GM19467 (cell line): ENCODE data around the gene DCC.

Experiments
- ATAC-seq: cut with Tn5 transposase; IDR thresholded peaks from one replicate; pipeline ENCODE4 v1.9.1; 2021; ENCODE audit warnings: mild to moderate bottlenecking, moderate library complexity; ENCODE audit not compliant: unreplicated experiment

Gene DCC

DNA sequence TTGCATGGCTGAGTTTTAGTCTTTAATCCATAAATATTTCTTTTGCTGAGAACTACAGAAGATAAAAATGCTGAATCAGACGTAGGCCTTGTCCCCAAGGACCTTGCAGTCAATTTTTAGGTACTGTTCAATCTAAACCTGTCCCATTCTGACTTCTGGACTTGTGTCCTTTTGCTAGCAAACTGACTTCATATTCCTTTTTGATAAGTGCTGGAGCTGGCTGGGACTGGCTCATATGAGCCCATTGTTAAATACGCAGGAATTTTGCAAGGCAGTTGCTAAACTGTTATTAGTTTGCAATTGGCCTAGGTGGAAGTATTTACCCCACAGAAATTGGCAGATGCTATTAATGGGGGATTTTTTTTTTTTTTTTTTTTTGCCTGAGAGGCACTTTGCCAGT lies 941.4 kb downstream of the DCC start:
- ATAC-seq = no peak

DNA sequence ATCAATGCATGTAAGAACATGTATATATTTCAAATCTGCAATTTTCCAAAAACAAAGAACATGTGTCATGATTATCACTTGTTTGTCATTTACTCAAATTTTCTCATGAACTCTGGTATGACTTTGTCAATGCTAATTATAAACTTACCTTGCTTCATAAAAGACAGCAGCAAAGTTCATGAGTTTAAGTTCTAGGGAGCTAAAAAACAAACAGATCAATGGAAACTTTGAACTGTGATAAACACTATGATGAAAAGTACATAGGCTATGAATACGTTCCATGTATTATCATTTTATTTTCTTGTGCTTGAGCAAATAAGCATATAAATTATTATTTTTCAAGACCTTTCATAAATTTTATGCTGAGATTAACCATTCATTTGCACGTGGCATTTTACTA lies 943.7 kb downstream of the DCC start:
- no peak for ATAC-seq

DNA sequence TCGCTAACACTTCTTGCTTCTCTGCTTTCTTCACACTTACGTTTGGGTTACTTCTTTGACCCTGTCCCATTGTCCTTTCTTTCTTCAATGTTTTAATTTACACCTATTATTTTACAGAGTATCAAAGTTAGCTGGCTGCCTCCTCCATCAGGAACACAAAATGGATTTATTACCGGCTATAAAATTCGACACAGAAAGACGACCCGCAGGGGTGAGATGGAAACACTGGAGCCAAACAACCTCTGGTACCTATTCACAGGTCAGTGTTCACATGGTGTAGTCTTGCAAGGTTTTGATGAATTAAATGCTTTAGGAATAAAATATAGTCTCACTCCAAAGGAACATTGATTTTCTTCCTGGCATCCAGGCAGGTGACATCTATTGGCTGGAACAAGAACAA lies 965.5 kb downstream of the DCC start:
- ATAC-seq = no peak

DNA sequence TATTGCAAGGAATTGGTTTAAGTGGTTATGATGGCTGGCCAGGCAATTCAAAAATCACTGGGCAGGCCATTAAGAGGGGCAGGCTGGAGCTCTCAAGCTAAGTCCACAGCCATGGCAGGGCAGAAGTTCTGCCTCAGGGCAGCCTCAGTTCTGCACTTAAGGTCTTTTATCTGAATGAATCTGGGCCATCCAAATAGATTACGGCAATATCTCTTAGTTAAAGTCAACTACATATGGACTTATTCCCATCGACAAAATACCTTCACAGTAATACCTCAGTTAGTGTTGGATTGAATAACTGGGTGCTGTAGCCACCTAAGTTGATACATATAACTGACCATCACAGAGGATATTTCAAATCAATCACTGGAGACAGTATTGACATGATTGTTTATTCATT lies 979.6 kb downstream of the DCC start:
- ATAC-seq = no peak

DNA sequence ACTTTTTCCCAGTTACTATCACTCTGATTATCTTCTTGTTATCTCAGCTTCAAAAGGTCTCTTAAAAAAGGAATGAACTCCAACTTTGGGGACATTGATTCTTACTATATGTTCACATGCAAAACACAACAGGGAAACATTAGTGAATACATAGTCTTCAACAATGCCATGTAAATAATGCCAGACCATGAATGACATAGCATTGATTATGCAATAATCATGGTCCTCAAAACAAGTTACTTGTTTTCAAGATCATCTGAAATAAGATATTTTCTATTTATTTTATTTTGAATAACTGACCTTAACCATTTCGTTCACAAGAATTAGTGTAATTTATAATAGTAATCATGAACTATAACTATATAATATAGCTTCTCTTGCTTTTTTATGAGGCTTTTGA lies 982.2 kb downstream of the DCC start:
- no peak for ATAC-seq

DNA sequence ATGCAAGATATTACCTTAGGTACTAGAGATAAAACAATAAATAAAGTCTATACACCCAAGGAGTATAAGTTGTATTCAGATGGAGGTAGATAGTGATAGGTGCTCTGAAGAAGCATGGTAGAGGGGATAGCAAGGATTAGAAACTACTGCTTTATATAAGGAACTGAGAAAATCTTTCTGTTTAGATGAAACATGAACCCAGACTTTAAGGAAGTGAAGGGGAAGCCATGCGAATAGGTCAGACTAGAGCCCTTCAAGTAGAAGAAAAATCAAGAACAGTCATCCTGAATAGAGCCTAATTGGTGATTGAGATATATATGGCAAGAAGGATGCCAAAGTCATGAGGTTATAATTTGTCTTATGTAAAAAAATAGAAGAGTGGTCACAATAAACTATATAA lies 984.4 kb downstream of the DCC start:
- ATAC-seq = no peak

DNA sequence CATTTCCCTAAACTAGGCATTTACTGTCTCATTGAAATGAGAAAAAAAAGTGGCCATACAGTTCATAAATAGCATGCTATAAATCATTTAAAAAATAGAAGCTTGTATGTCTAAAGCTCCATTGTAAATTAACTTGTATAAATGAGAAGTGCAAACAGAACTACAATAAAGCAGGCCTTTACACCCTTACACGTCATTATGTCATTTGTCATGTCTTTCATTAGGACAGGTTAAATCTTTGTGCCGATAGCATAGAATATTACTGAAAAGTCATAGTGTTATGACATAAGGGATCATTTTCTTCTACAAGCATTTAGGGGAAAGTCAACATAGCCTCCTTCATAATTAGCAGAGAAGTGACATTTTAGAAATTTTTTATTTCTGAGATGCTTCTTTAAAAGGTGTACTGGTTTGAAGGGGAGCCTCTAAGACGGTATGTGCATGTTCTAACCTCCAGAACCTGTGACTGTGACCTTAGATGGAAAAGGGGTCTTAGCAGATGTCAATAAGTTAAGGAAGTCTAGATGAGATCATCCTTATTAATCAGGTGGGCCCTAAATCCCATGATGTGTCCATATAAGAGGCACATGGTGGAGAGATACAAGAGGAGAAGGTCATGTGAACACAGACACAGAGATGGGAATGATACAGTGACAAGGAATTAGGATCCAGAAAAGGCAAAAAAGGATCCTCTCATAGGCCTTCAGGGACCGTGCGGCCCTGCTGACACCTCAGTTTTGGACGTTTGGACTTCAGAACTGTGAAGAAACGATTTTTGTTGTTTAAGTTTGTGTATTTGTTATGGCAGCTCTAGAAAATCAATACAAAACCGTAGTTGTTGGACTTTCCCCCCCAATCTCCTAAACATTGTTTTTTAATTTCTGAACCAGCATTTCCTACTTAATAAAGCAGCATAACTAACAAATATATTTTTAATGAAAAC lies 1020.8 kb downstream of the DCC start:
- ATAC-seq = no peak

DNA sequence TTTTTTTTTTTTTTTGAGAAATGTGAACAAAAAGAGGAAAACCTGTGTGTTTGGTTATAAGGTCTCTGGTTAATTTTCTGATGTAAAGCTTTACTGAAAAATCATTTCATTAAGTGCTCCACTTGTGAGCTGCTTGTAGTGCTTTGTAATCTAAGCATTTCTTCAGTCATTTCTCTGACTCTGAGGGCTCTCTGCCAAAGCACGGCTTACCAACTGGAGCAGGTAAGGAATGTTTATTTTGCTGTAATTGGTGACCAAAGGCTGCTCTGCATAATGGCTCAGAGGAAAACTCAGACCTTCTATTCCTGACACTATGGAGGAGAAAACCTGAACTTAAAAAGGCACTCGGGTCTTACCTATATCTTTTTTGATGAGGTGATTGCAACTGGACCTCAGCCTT lies 1035.6 kb downstream of the DCC start:
- ATAC-seq = no peak

DNA sequence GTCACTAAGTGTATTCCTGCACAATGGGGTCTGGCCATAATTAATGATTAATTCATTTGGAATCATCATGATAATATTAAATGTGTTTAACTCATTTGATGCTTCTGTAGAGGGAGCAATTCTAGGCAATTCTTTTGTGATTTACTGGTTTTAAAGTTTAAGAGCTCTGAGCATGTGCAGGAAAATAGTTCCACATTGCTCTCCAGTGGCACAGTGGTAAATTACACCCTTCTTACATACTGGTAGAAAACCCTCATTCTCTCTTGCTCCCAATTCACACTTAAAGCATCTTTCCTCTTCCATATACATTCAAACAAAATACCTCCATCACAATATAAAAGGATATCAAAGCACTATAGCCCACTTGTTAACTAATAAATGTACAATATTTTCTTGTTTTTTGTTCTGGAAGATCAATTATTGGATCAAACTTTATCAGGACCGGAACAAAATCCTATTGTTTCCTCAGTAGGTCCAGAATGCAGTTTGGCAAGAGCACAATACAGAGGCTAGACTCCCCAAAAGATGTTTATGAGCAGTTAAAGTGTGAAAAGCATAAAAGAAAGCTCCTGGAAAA lies 1040.2 kb downstream of the DCC start:
- ATAC-seq = no peak

DNA sequence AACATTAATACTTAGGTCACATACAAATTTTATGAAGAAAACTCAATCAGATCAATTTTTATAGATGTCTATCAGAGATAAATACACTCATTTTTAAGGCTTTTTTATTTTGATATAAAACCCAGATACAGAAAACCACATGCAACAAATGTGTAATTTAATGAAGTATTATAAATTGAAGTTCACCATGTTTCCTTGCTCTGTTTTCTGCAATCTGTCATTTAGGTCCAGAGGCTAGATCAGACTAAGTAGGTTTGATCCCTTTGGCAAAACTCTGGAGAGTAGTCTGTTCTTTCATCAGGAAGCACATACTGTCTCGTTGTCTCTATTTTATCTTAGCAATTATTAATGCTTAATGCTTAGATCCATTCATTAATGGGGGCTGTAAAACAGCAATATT lies 1042.9 kb downstream of the DCC start:
- ATAC-seq = no peak

DNA sequence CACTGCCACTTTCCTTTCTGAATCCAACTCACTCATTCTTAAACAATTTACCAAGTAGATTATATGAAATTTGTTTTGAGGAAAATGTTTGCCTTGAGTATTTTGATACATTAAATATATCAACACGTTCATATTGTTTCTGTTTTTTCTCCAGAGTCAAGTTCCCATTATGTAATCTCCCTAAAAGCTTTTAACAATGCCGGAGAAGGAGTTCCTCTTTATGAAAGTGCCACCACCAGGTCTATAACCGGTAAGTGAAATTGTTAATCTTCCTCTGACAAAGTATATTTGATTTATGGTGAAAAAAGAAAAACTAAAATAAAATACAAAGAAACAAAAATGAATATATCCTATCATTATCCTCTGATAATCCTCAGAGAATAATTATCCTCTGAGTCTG lies 1045.9 kb downstream of the DCC start:
- ATAC-seq = no peak

DNA sequence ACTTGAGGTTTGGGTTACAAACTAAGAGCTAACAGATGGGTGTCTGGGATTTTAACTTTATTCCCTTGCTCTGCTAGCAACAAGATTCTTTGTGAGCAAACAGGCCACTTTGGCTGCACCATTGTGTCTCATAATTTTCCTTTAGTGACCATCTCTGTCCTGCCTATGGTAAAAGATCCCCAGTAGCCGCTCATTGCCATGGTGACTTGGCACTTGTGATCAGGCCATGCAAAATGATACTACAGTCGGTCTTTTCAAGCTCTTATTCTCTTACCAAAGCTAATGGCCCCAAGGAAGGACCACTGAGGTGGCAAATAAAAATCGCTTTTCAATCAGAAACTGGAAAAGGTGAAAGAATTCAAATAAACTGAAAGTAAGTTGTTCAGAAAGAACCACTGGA lies 1047.6 kb downstream of the DCC start:
- no peak for ATAC-seq

DNA sequence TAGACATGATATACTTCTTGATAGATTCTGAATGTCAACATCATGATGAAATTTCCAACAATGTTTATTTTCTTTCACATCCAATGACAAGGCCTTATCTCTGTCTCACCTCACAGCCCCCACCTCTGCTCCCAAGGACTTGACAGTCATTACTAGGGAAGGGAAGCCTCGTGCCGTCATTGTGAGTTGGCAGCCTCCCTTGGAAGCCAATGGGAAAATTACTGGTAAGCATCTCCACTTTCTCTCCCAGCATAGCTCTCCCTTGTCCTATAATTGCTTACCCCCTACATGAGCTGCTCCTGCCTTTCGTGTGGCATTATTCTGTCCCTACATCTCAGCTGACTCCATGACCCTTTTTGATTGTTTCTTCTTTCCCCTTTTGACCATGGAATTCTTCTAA lies 1062.7 kb downstream of the DCC start:
- no peak for ATAC-seq

DNA sequence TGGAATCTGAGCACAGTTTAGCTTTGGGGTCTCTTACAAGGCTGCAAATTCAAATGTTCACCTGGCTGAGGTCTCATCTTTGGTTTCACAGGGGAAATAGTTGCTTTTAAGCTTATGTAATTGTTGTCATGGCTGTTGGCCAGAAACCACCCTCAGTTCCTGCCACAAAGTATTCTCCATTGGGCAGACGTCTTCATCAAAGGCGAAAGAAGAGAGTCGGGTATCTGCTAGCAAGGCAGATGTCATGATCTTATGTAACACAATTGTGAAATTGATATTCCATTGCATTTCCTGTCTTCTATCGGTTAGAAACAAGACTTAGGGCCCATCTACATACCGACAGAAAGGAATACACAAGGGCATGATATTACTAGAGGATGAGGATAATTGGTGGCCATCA lies 1068.3 kb downstream of the DCC start:
- ATAC-seq = no peak

DNA sequence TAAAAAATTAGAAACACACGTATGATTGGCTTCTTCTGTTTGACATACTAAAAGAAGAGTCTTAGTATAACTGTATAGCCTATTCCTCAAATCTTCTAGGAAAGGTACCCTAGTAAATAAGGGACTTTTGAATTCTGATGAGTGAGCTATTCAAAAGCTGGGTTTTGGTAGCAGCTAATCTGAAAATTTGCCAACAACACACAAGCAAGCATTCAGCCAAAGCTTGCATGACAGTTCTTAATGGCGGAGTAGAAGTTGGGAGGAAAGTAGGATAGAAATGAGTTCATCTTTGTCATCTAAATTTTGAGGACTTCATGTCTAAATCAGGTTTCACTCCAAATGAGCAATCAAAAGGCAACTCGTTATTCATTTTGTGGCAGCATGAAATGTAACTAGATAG lies 1071.5 kb downstream of the DCC start:
- ATAC-seq = no peak

DNA sequence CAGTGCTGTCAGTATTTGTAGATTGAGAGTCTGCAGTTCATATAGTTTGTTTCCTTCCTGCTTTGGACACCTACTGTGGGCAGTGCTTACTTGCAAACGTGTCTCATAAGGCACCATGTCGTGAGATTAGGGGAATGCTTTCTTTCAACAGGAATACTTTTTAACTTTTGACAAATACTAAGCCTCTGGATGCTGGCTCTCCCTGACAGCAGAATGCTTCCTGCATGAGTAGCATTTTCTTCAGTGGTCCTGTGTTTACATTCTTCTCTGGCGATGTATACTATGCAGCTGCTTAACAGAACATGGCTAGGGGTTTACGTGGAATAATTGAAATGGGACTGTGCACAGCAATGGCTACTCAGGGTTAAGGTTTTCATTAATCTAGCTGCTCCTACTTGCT lies 1077.0 kb downstream of the DCC start:
- no peak for ATAC-seq

DNA sequence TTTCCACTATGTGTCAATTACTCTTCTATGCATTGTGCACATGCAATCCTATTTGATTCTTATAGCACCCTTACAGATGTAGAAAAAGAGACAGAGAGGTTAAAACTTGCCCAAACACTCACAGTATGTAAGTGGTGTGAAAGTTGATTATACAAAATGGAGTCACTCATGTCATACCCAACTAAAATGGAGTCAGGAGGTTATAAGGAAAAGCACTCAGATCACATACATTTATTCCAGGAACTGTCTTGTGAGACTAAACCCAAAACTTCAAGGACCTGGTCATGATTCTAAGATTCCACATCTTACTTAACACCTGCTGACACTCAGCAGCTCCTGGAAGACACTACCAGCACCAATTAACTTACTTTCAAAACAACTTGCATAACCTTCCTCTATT lies 1081.9 kb downstream of the DCC start:
- no peak for ATAC-seq

DNA sequence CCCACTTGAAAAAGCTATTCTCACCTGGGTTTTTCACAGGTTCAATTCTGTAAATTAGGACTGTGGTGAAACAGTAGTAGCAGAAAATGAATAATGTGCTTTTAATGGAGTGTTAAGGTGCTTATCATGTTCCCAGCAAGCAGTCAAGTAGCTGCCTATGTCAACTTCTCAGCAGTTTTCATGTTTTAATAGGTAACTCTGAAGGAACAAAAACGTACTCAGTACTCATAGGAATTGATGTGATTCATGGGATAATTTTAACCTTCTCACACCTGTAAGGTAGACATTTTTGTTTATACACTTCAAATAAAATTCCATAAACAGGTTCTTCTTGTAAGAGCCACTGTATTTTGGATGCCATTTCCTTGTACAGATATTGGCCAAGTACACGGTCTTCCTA lies 1082.9 kb downstream of the DCC start:
- ATAC-seq = no peak

DNA sequence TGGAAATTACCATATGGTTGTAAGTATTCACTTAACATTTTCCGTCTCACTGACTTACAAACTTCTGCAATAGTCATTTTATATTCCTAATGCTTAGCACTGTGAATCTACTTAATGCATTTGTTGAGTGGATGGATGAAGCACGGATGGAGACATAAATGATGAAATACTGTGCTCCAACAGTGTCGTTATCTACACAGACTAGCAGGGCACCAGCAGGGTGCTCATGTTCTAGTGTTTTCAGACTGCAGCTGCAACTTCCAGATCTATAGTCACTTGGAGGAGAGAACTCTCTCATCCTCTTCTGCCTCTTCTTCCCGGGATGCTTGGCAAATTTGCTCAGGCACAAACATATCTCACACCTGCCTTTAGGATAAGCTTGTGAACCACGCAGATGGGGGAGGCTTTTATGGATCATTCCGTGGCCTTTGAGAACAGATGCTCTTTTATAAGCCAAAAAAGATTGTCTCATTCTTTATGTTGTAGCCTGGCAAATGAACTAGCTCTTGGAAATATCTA lies 1086.7 kb downstream of the DCC start:
- ATAC-seq = no peak

DNA sequence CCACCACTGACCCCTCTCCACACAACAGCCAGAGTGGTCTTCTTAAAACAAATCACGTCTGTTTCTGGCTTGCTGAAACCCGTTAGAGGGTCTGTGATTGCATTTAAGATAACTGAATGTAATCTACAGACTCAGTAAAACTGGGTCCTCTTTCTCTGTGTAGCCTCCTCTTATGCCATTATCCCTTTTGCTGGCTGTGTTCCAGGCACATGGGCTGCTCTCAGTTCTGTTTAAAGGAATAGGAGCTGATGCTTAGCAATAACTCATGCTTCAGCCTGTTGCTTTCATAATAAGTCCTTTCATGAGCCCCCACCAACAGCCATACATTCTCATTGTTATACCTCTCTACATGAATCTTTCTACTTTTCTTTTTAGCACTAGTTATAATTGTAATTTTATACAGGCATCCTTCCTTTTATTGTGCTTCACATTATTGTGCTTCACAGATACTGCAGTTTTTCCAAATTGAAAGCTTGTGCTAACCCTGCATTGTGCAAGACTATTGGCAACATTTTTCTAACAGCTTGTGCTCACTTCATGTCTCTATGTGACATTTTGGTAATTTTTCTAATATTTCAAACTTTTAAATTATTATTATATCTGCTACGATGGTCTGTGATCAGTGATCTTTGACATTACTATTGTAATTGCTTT lies 1101.9 kb downstream of the DCC start:
- ATAC-seq = no peak

DNA sequence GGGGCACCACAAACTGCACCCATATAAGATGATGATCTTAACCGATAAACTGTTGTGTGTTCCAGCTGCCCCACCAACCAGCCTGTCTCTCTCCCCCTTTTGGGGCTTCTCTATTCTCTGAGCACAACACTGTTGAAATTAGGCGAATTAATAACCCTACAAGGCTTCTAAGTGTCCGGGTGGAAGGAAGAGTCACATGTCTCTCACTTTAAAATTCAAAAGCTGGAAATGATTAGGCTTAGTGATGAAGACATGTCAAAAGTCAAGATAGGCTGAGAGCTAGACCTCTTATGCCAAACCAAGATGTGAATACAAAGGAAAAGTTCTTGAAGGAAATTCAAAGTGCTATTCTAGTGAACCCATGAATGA lies 1102.4 kb downstream of the DCC start:
- no peak for ATAC-seq

DNA sequence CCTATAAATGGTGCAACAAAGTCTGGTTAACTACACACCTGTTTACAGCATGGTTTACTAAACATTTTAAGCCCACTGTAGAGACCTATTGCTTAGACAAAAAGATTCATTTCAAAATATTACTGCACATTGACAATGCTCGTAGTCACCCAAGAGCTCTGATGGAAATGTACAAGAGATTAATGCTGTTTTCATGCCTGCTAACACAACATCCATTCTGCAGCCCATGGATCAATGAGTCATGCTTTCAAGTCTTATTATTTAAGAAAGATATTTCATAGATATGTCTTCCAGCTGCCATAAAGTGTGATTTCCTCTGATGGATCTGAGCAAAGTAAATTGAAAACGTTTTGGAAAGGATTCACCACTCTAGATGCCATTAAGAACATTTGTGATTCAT lies 1103.3 kb downstream of the DCC start:
- no peak for ATAC-seq
